RWPE1 (cell line): ENCODE measurements around the gene C15orf61.

ENCODE experiments used
- CTCF ChIA-PET: fragments of 350-600 bp; sonication (Branson Sonifier 250); formaldehyde crosslinking; extraction: SDS; loops from one replicate; lab custom pipeline; 2021; lab: Yijun Ruan, JAX
- POLR2A ChIA-PET: fragments of 400-600 bp; formaldehyde crosslinking; extraction: SDS; loops from one replicate; lab custom pipeline; 2020; ENCODE audit warnings: antibody characterized with exemption; ENCODE audit not compliant: low non-redundant PET; lab: Yijun Ruan, JAX
- DNase-seq: peaks from one replicate; pipeline ENCODE4 v3.0.0; 2012; ENCODE audit warnings: low spot score
- H3K27ac ChIP-seq: fragments of 450-650 bp; 2 replicates; pipeline ENCODE4 v1.5.1; 2017
- CTCF ChIP-seq: fragments of 450-650 bp; conservative IDR thresholded peaks from 2 replicates; pipeline ENCODE4 v1.5.1; 2017; ENCODE audit warnings: low read depth, mild to moderate bottlenecking

Gene C15orf61

GRCh38 chr15:67564021-67564967 lies 43.4 kb downstream of the C15orf61 start:
- no peak for DNase-seq
- no peak for TF ChIP-seq CTCF
- ChIA-PET POLR2A (no interaction called here), CTCF (interaction anchor here (0.6 kb wide), 1 partner anchor 1128 kb away, joined by 3 read pairs; no protein-coding TSS in a partner anchor)
- H3K27ac ChIP-seq: no peak overlapping the region

GRCh38 chr15:67564968-67565345 lies 44.0 kb downstream of the C15orf61 start:
- H3K27ac ChIP-seq: no peak overlapping the region
- ChIA-PET CTCF (no interaction called here), POLR2A (no interaction called here)
- TF ChIP-seq CTCF: no peak
- no peak for DNase-seq

DNA sequence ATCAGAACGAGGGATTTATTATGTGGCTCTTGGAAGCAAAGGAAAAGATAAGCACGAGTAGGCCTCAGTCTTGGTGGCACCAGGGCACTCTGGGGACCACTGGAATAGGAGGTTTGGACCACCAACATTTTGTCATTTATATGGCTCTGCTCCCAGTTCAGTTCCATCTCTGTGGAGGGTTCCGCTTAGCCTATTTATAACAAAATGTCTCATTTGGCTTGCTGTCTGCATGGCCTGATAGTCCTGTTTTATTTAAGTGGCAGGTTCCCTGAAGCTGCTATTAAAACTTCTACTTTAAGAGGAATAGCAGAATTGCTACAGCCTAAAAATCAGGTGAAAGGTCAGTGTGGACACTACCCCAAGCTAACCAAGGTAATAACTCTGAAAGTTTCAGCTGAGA lies 48.7 kb downstream of the C15orf61 start:
- DNase-seq: no peak
- no peak for TF ChIP-seq CTCF
- ChIA-PET CTCF (no interaction called here), POLR2A (no interaction called here)
- H3K27ac ChIP-seq: no peak overlapping the region

- H3K27ac ChIP-seq: no peak overlapping the region
- no peak for DNase-seq
- TF ChIP-seq CTCF: no peak
- POLR2A ChIA-PET: interaction anchor here (0.6 kb wide), 1 partner anchor 143 kb away, joined by 10 read pairs; no protein-coding TSS in a partner anchor
- CTCF ChIA-PET: interaction anchor here (0.6 to 0.7 kb wide), 2 partner anchors 309 to 1001 kb away, joined by 3 to 5 read pairs; no protein-coding TSS in a partner anchor
Observed at GRCh38 chr15:67570875-67571647, 50.1 kb downstream of the C15orf61 start.

- no peak for TF ChIP-seq CTCF
- no peak for DNase-seq
- CTCF ChIA-PET: interaction anchor here (0.6 to 0.7 kb wide), 2 partner anchors 308 to 1002 kb away, joined by 3 to 5 read pairs; no protein-coding TSS in a partner anchor
- H3K27ac ChIP-seq: no peak overlapping the region
- POLR2A ChIA-PET: no interaction called here
Observed at GRCh38 chr15:67571648-67572415, 50.9 kb downstream of the C15orf61 start.
